ENCODE measurements around the gene HS1BP3. TPM values are rescaled to one million over a fixed set of nuclear protein-coding genes. Genes with fewer than 3 reads are reported as not detected.

HS1BP3 gene
- polyA plus RNA-seq, 4 donors: 18.5 to 39.7 (median 23.4) TPM

- Histone ChIP-seq H3K27ac (ENCODE audit: low read depth in 1 of 3, low read length in 2 of 3) (peak overlapping the region in 2 of 3 donors; percentile 46 to 89), H3K9me3 (ENCODE audit: control insufficient read depth in 2 of 2, insufficient read depth in 1 of 2, low read depth in 1 of 2, low read length in 1 of 2) (peaks cover 0 to 3% of the 10 kb centered on the region in 2 donors), H3K27me3 (ENCODE audit: control insufficient read depth in 3 of 3, insufficient read depth in 3 of 3, low read length in 3 of 3) (no peaks in the 10 kb centered on the region), H3K4me1 (ENCODE audit: control insufficient read depth in 3 of 3, insufficient read depth in 2 of 3, low read depth in 1 of 3, low read length in 2 of 3) (peaks cover 0 to 51% (median 13%) of the 10 kb centered on the region in 3 donors), H3K36me3 (ENCODE audit: control insufficient read depth in 3 of 3, insufficient read depth in 2 of 3, low read depth in 1 of 3, low read length in 3 of 3) (peaks cover 0 to 2% (median 0%) of the 10 kb centered on the region in 3 donors), H3K4me3 (ENCODE audit: low read depth in 1 of 3, low read length in 3 of 3) (no peak overlapping the region)
- WGBS, 3 donors: 75 to 89% (median 84%) methylated on average over 17 of the region's 18 CpGs
- FAIRE-seq (no peak), DNase-seq (peak in 1 of 2 donors; percentile 93)
Observed at GRCh38 chr2:20593072-20594034, 57.5 kb downstream of the HS1BP3 start.

GRCh38 chr2:20592106-20593071 is 58.5 kb downstream of the HS1BP3 start:
- FAIRE-seq: no peak

GRCh38 chr2:20590704-20591515 is 60.0 kb downstream of the HS1BP3 start:
- no peak for FAIRE-seq
- DNase-seq: no peak
- H3K27ac ChIP-seq (ENCODE audit: low read depth in 1 of 3, low read length in 2 of 3): no peak overlapping the region

More at GRCh38 chr2:20592106-20593071, 58.5 kb downstream of the HS1BP3 start:
- WGBS, 3 donors: 86 to 89% (median 88%) methylated on average over 19 to 22 of the region's 22 CpGs
- Histone ChIP-seq H3K9me3 (ENCODE audit: control insufficient read depth in 2 of 2, insufficient read depth in 1 of 2, low read depth in 1 of 2, low read length in 1 of 2) (peaks cover 0 to 3% of the 10 kb centered on the region in 2 donors), H3K36me3 (ENCODE audit: control insufficient read depth in 3 of 3, insufficient read depth in 2 of 3, low read depth in 1 of 3, low read length in 3 of 3) (peaks cover 0 to 2% (median 0%) of the 10 kb centered on the region in 3 donors), H3K27me3 (ENCODE audit: control insufficient read depth in 3 of 3, insufficient read depth in 3 of 3, low read length in 3 of 3) (no peaks in the 10 kb centered on the region), H3K4me3 (ENCODE audit: low read depth in 1 of 3, low read length in 3 of 3) (no peak overlapping the region), H3K4me1 (ENCODE audit: control insufficient read depth in 3 of 3, insufficient read depth in 2 of 3, low read depth in 1 of 3, low read length in 2 of 3) (peaks cover 0 to 45% (median 8%) of the 10 kb centered on the region in 3 donors), H3K27ac (ENCODE audit: low read depth in 1 of 3, low read length in 2 of 3) (peak overlapping the region in 1 of 3 donors; percentile 89)
- DNase-seq: peak in 1 of 2 donors; percentile 29

GRCh38 chr2:20589975-20590703 is 60.8 kb downstream of the HS1BP3 start:
- FAIRE-seq: no peak

More at GRCh38 chr2:20590704-20591515, 60.0 kb downstream of the HS1BP3 start:
- Histone ChIP-seq H3K27me3 (ENCODE audit: control insufficient read depth in 3 of 3, insufficient read depth in 3 of 3, low read length in 3 of 3) (no peaks in the 10 kb centered on the region), H3K4me1 (ENCODE audit: control insufficient read depth in 3 of 3, insufficient read depth in 2 of 3, low read depth in 1 of 3, low read length in 2 of 3) (peaks cover 0 to 36% (median 0%) of the 10 kb centered on the region in 3 donors), H3K4me3 (ENCODE audit: low read depth in 1 of 3, low read length in 3 of 3) (no peak overlapping the region), H3K9me3 (ENCODE audit: control insufficient read depth in 2 of 2, insufficient read depth in 1 of 2, low read depth in 1 of 2, low read length in 1 of 2) (no peaks in the 10 kb centered on the region), H3K36me3 (ENCODE audit: control insufficient read depth in 3 of 3, insufficient read depth in 2 of 3, low read depth in 1 of 3, low read length in 3 of 3) (no peaks in the 10 kb centered on the region)
- WGBS, 3 donors: 75 to 81% (median 81%) methylated on average over 11 of the region's 11 CpGs

GRCh38 chr2:20588918-20589871 is 61.7 kb downstream of the HS1BP3 start:
- FAIRE-seq (no peak), DNase-seq (no peak)
- H3K27ac ChIP-seq (ENCODE audit: low read depth in 1 of 3, low read length in 2 of 3): no peak overlapping the region
- H3K4me3 ChIP-seq (ENCODE audit: low read depth in 1 of 3, low read length in 3 of 3): no peak overlapping the region
- H3K9me3 ChIP-seq (ENCODE audit: control insufficient read depth in 2 of 2, insufficient read depth in 1 of 2, low read depth in 1 of 2, low read length in 1 of 2): no peaks in the 10 kb centered on the region
- no peaks in the 10 kb centered on the region for H3K36me3 ChIP-seq (ENCODE audit: control insufficient read depth in 3 of 3, insufficient read depth in 2 of 3, low read depth in 1 of 3, low read length in 3 of 3)
- whole genome bisulfite sequencing, 3 donors: 73 to 76% (median 76%) methylated on average over 11 of the region's 11 CpGs
- peaks cover 0 to 43% (median 0%) of the 10 kb centered on the region in 3 donors for H3K4me1 ChIP-seq (ENCODE audit: control insufficient read depth in 3 of 3, insufficient read depth in 2 of 3, low read depth in 1 of 3, low read length in 2 of 3)
- no peaks in the 10 kb centered on the region for H3K27me3 ChIP-seq (ENCODE audit: control insufficient read depth in 3 of 3, insufficient read depth in 3 of 3, low read length in 3 of 3)

More at GRCh38 chr2:20589975-20590703, 60.8 kb downstream of the HS1BP3 start:
- Histone ChIP-seq H3K4me3 (ENCODE audit: low read depth in 1 of 3, low read length in 3 of 3) (no peak overlapping the region), H3K9me3 (ENCODE audit: control insufficient read depth in 2 of 2, insufficient read depth in 1 of 2, low read depth in 1 of 2, low read length in 1 of 2) (no peaks in the 10 kb centered on the region), H3K27me3 (ENCODE audit: control insufficient read depth in 3 of 3, insufficient read depth in 3 of 3, low read length in 3 of 3) (no peaks in the 10 kb centered on the region), H3K4me1 (ENCODE audit: control insufficient read depth in 3 of 3, insufficient read depth in 2 of 3, low read depth in 1 of 3, low read length in 2 of 3) (peaks cover 0 to 43% (median 0%) of the 10 kb centered on the region in 3 donors), H3K36me3 (ENCODE audit: control insufficient read depth in 3 of 3, insufficient read depth in 2 of 3, low read depth in 1 of 3, low read length in 3 of 3) (no peaks in the 10 kb centered on the region), H3K27ac (ENCODE audit: low read depth in 1 of 3, low read length in 2 of 3) (no peak overlapping the region)
- DNase-seq: no peak
- 79 to 85% (median 81%) methylated on average over 14 of the region's 14 CpGs for WGBS, 3 donors

- FAIRE-seq (no peak), DNase-seq (no peak)
- peaks cover 0 to 42% (median 0%) of the 10 kb centered on the region in 3 donors for H3K4me1 ChIP-seq (ENCODE audit: control insufficient read depth in 3 of 3, insufficient read depth in 2 of 3, low read depth in 1 of 3, low read length in 2 of 3)
- peak overlapping the region in 1 of 3 donors; percentile 2 for H3K27ac ChIP-seq (ENCODE audit: low read depth in 1 of 3, low read length in 2 of 3)
- no peaks in the 10 kb centered on the region for H3K36me3 ChIP-seq (ENCODE audit: control insufficient read depth in 3 of 3, insufficient read depth in 2 of 3, low read depth in 1 of 3, low read length in 3 of 3)
- peaks cover 0 to 7% of the 10 kb centered on the region in 2 donors for H3K9me3 ChIP-seq (ENCODE audit: control insufficient read depth in 2 of 2, insufficient read depth in 1 of 2, low read depth in 1 of 2, low read length in 1 of 2)
- 79 to 92% (median 80%) methylated on average over 22 of the region's 22 CpGs for WGBS, 3 donors
- H3K4me3 ChIP-seq (ENCODE audit: low read depth in 1 of 3, low read length in 3 of 3): no peak overlapping the region
- no peaks in the 10 kb centered on the region for H3K27me3 ChIP-seq (ENCODE audit: control insufficient read depth in 3 of 3, insufficient read depth in 3 of 3, low read length in 3 of 3)
Observed at GRCh38 chr2:20585710-20586594, 64.9 kb downstream of the HS1BP3 start.

Measured in small intestine (tissue), 7 donors.